ENCODE results near the gene SUGCT.

SUGCT gene

DNA sequence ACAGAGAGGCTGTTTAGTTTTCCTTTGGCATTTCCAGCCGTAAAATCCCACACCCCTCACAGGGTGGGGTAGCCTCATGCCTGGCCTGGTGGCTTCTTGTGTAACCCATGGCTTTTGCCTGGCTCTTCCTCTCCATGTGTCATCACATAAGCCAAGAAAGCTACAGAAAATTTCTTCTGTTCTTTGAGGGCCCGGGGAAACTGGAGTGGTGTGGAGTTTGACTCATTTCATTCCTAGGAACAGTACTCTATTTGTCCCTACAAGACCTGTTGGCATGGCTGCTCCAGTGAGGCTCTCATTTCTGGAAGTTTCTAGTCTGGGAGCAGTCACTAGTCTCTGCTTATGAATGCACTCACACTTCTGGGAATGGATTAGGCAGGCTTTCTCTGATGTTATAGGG lies 523.9 kb downstream of the SUGCT start:
- TF ChIP-seq EZH2phosphoT487 (IDR thresholded peaks at IDR 0.05; ENCODE audit: low read length) (no peak), EZH2 (optimal IDR thresholded peaks at IDR 0.05; ENCODE audit: low read depth, low read length) (no peak)
- TF ChIP-seq, protein P1, sequence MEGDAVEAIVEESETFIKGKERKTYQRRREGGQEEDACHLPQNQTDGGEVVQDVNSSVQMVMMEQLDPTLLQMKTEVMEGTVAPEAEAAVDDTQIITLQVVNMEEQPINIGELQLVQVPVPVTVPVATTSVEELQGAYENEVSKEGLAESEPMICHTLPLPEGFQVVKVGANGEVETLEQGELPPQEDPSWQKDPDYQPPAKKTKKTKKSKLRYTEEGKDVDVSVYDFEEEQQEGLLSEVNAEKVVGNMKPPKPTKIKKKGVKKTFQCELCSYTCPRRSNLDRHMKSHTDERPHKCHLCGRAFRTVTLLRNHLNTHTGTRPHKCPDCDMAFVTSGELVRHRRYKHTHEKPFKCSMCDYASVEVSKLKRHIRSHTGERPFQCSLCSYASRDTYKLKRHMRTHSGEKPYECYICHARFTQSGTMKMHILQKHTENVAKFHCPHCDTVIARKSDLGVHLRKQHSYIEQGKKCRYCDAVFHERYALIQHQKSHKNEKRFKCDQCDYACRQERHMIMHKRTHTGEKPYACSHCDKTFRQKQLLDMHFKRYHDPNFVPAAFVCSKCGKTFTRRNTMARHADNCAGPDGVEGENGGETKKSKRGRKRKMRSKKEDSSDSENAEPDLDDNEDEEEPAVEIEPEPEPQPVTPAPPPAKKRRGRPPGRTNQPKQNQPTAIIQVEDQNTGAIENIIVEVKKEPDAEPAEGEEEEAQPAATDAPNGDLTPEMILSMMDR (IDR thresholded peaks at IDR 0.05; ENCODE audit: low read length) = no peak
- Histone ChIP-seq H3K79me2 (ENCODE audit: low read length) (no peaks in the 10 kb centered on the region), H4K20me1 (ENCODE audit: insufficient read depth, low read length) (no peaks in the 10 kb centered on the region), H3K9me2 (replicated peaks; ENCODE audit: insufficient read depth, low read length) (no peaks in the 10 kb centered on the region), H3K4me2 (ENCODE audit: low read depth, low read length) (no peak overlapping the region), H3K9ac (ENCODE audit: low read length) (no peak overlapping the region), H2AFZ (ENCODE audit: low read length) (no peak overlapping the region), H3F3A (ENCODE audit: insufficient read depth, low read length) (no peaks in the 10 kb centered on the region), H3K4me1 (ENCODE audit: low read length) (no peaks in the 10 kb centered on the region), H3K27me3 (replicated peaks; ENCODE audit: insufficient read depth, low read length) (no peaks in the 10 kb centered on the region), H3K4me3 (ENCODE audit: low read length) (no peak overlapping the region), H3K36me3 (replicated peaks; ENCODE audit: insufficient read depth, low read length) (no peaks in the 10 kb centered on the region), H3K9me3 (replicated peaks; ENCODE audit: insufficient read depth, low read length) (no peaks in the 10 kb centered on the region), H3K27ac (ENCODE audit: low read length) (no peak overlapping the region)
- DNase-seq = no peak

DNA sequence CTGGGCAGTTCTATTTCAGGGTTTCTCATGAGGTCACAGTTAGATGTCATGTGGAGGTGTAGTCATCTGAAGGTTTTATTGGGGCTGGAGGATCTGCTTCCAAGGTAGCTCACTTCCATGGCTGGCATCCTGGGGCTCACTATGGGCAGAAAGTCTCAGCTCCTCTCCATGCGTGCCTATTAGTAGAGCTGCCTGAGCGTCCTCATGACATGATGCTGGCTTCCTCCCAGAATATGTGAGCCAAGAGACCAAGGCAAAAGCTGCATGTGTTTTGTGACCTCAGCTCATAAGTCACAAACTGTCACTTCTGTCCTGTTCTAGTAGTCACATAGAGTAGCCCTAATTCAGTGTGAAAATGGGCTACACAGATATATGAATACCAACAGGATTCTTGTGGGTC lies 524.4 kb downstream of the SUGCT start:
- Histone ChIP-seq H3K27ac (ENCODE audit: low read length) (no peak overlapping the region), H3F3A (ENCODE audit: insufficient read depth, low read length) (no peaks in the 10 kb centered on the region), H3K27me3 (replicated peaks; ENCODE audit: insufficient read depth, low read length) (no peaks in the 10 kb centered on the region), H3K4me3 (ENCODE audit: low read length) (no peak overlapping the region), H3K9ac (ENCODE audit: low read length) (no peak overlapping the region), H3K9me2 (replicated peaks; ENCODE audit: insufficient read depth, low read length) (no peaks in the 10 kb centered on the region), H4K20me1 (ENCODE audit: insufficient read depth, low read length) (no peaks in the 10 kb centered on the region), H3K36me3 (replicated peaks; ENCODE audit: insufficient read depth, low read length) (no peaks in the 10 kb centered on the region), H3K79me2 (ENCODE audit: low read length) (no peaks in the 10 kb centered on the region), H3K4me2 (ENCODE audit: low read depth, low read length) (no peak overlapping the region), H2AFZ (ENCODE audit: low read length) (no peak overlapping the region), H3K4me1 (ENCODE audit: low read length) (no peaks in the 10 kb centered on the region), H3K9me3 (replicated peaks; ENCODE audit: insufficient read depth, low read length) (no peaks in the 10 kb centered on the region)
- TF ChIP-seq EZH2 (optimal IDR thresholded peaks at IDR 0.05; ENCODE audit: low read depth, low read length) = no peak
- DNase-seq = no peak

- Histone ChIP-seq H3K27ac (ENCODE audit: low read length) (no peak overlapping the region), H3K9me2 (replicated peaks; ENCODE audit: insufficient read depth, low read length) (no peaks in the 10 kb centered on the region), H3K9ac (ENCODE audit: low read length) (no peak overlapping the region), H3K79me2 (ENCODE audit: low read length) (no peaks in the 10 kb centered on the region), H3K4me2 (ENCODE audit: low read depth, low read length) (no peak overlapping the region), H3F3A (ENCODE audit: insufficient read depth, low read length) (no peaks in the 10 kb centered on the region), H3K9me3 (replicated peaks; ENCODE audit: insufficient read depth, low read length) (no peaks in the 10 kb centered on the region), H3K4me3 (ENCODE audit: low read length) (no peak overlapping the region), H3K36me3 (replicated peaks; ENCODE audit: insufficient read depth, low read length) (no peaks in the 10 kb centered on the region), H3K27me3 (replicated peaks; ENCODE audit: insufficient read depth, low read length) (no peaks in the 10 kb centered on the region), H4K20me1 (ENCODE audit: insufficient read depth, low read length) (no peaks in the 10 kb centered on the region), H2AFZ (ENCODE audit: low read length) (no peak overlapping the region), H3K4me1 (ENCODE audit: low read length) (peaks cover 4% of the 10 kb centered on the region; the same call in 1 of the 2 replicates)
- peak; percentile 14 for DNase-seq
- TF ChIP-seq, protein P1 (IDR thresholded peaks at IDR 0.05; ENCODE audit: low read length) = no peak
- TF ChIP-seq EZH2phosphoT487 (IDR thresholded peaks at IDR 0.05; ENCODE audit: low read length) = no peak
- no peak for TF ChIP-seq EZH2 (optimal IDR thresholded peaks at IDR 0.05; ENCODE audit: low read depth, low read length)
Observed at GRCh38 chr7:40673285-40673684, 538.5 kb downstream of the SUGCT start.

GRCh38 chr7:40674316-40674715 lies 539.5 kb downstream of the SUGCT start:
- peaks cover 4% of the 10 kb centered on the region; the same call in 1 of the 2 replicates for H3K4me1 ChIP-seq (ENCODE audit: low read length)
- no peaks in the 10 kb centered on the region for H3K36me3 ChIP-seq (replicated peaks; ENCODE audit: insufficient read depth, low read length)
- no peaks in the 10 kb centered on the region for H3F3A ChIP-seq (ENCODE audit: insufficient read depth, low read length)
- H3K27me3 ChIP-seq (replicated peaks; ENCODE audit: insufficient read depth, low read length) = no peaks in the 10 kb centered on the region
- no peak overlapping the region for H3K27ac ChIP-seq (ENCODE audit: low read length)
- no peaks in the 10 kb centered on the region for H3K9me3 ChIP-seq (replicated peaks; ENCODE audit: insufficient read depth, low read length)
- H2AFZ ChIP-seq (ENCODE audit: low read length) = no peak overlapping the region
- no peak for DNase-seq
- H4K20me1 ChIP-seq (ENCODE audit: insufficient read depth, low read length) = no peaks in the 10 kb centered on the region
- H3K9me2 ChIP-seq (replicated peaks; ENCODE audit: insufficient read depth, low read length) = no peaks in the 10 kb centered on the region
- H3K4me2 ChIP-seq (ENCODE audit: low read depth, low read length) = no peak overlapping the region
- H3K9ac ChIP-seq (ENCODE audit: low read length) = no peak overlapping the region
- TF ChIP-seq, protein P1 (IDR thresholded peaks at IDR 0.05; ENCODE audit: low read length) = no peak
- TF ChIP-seq EZH2phosphoT487 (IDR thresholded peaks at IDR 0.05; ENCODE audit: low read length) (no peak), EZH2 (optimal IDR thresholded peaks at IDR 0.05; ENCODE audit: low read depth, low read length) (no peak)
- H3K79me2 ChIP-seq (ENCODE audit: low read length) = no peaks in the 10 kb centered on the region
- H3K4me3 ChIP-seq (ENCODE audit: low read length) = no peak overlapping the region
